HG02642 (cell line): ENCODE data around the gene LRRC41.
"Not testable (repeated sequence)": the region's sequence is repeated elsewhere in the genome, so short reads cannot be mapped to it uniquely, and the experiment has no call there.

Experiments
- ATAC-seq: cut with Tn5 transposase; IDR thresholded peaks from one replicate; pipeline ENCODE4 v1.9.1; 2021; ENCODE audit warnings: mild to moderate bottlenecking; ENCODE audit not compliant: unreplicated experiment, poor library complexity

The LRRC41 gene

GRCh38 chr1:46325285-46326076 is 22.1 kb upstream of the LRRC41 start:
- ATAC-seq: not testable (repeated sequence)

- not testable (repeated sequence) for ATAC-seq
Measured at GRCh38 chr1:46322191-46322590, 18.8 kb upstream of the LRRC41 start.

- ATAC-seq: not testable (repeated sequence)
Measured at GRCh38 chr1:46319960-46320914, 16.8 kb upstream of the LRRC41 start.

GRCh38 chr1:46319301-46319700 is 15.9 kb upstream of the LRRC41 start:
- ATAC-seq: not testable (repeated sequence)

- ATAC-seq: no peak
Measured at GRCh38 chr1:46317323-46317722, 13.9 kb upstream of the LRRC41 start.

GRCh38 chr1:46315669-46316403 is 12.4 kb upstream of the LRRC41 start:
- no peak for ATAC-seq

GRCh38 chr1:46310321-46310720 is 6.9 kb upstream of the LRRC41 start:
- no peak for ATAC-seq

GRCh38 chr1:46309401-46310159 is 6.2 kb upstream of the LRRC41 start:
- no peak for ATAC-seq

- no peak for ATAC-seq
Measured at GRCh38 chr1:46306159-46306530, 2.7 kb upstream of the LRRC41 start.

GRCh38 chr1:46303872-46304326 is 483 bp upstream of the LRRC41 start:
- no peak for ATAC-seq

- ATAC-seq: peak; percentile 18
Measured at GRCh38 chr1:46302641-46303037, 777 bp downstream of the LRRC41 start.

GRCh38 chr1:46301808-46302640 is 1.4 kb downstream of the LRRC41 start:
- peak; percentile 38 for ATAC-seq

GRCh38 chr1:46301406-46301807 is 2.0 kb downstream of the LRRC41 start:
- no peak for ATAC-seq

GRCh38 chr1:46300673-46301405 is 2.6 kb downstream of the LRRC41 start:
- no peak for ATAC-seq

- no peak for ATAC-seq
Measured at GRCh38 chr1:46298387-46298786, 5.0 kb downstream of the LRRC41 start.

- ATAC-seq: no peak
Measured at GRCh38 chr1:46295306-46295705, 8.1 kb downstream of the LRRC41 start.

- ATAC-seq: no peak
Measured at GRCh38 chr1:46289976-46290375, 13.4 kb downstream of the LRRC41 start.

- ATAC-seq: no peak
Measured at GRCh38 chr1:46289134-46289494, 14.3 kb downstream of the LRRC41 start.
